Measurements from ENCODE around the gene DGKA.
"Not testable (repeated sequence)": the region's sequence is repeated elsewhere in the genome, so short reads cannot be mapped to it uniquely, and the experiment has no call there.

GRCh38 chr12:55985976-55986375 lies 55.0 kb downstream of the DGKA start:
- not testable (repeated sequence) for TF ChIP-seq CTCF (tag by site-specific recombination; IDR thresholded peaks at IDR 0.05); ZNF175 (tag by site-specific recombination; IDR thresholded peaks at IDR 0.05); ZSCAN18 (tag by site-specific recombination; IDR thresholded peaks at IDR 0.05); TCF7L2 (IDR thresholded peaks at IDR 0.05; ENCODE audit: borderline replicate concordance, low read depth, low read length); ZSCAN4 (tag by site-specific recombination; IDR thresholded peaks at IDR 0.05); ZNF677 (tag by site-specific recombination; IDR thresholded peaks at IDR 0.05)
